Activated CD4-positive, alpha-beta T cell treated with anti-CD3 and anti-CD28 coated beads, Interleukin-2, amount 50 U/mL, for 48 hours (primary cell): Measurements from ENCODE around the gene PGF.
A peak's percentile ranks its signal among the peaks of the same experiment; 100 is the strongest.

Experiments used
- DNase-seq, 2 experiments: peaks; one replicate each; pipeline ENCODE4 v3.0.0-alpha.2; 2020

Gene PGF

GRCh38 chr14:74954947-74955228 lies 509 bp downstream of the PGF start:
- no peak for DNase-seq

DNA sequence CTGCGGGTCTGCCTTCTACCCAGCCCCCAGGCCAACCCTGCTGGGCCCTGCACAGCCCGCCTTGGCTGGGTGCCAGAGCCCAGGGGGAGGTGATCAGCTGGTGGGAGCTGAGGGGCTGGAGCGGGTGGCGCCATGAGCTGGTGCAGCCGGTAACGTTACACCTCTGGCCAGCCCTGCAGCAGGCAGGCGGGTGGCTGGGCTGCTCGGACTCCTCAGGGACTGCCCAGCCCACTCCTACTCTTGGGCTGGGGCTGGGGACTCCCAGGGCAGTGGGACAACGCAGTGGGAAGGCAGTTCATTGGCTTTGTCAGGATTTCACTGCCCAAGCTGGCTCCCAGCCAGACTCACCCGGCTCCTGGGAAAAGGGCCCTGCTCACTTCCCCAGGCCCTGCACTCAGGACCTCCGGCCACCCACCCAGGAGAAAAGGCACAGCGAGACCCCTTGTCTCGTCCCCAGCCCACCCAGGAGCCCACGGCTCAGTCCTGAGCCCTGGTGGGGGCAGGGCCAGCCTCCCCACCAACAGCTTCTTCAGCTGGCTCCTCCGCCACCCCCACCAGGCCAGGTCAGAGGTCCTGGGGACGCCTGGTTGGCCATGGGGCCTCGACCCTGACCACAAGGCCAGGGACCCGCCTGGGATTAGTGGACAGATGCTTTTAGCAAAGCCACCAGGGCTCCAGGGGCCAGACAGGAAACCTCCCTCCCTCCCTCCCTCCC lies 1.0 kb downstream of the PGF start:
- no peak for DNase-seq

- no peak for DNase-seq
Observed at GRCh38 chr14:74953686-74954085, 1.7 kb downstream of the PGF start.

GRCh38 chr14:74952697-74953484 lies 2.5 kb downstream of the PGF start:
- DNase-seq = no peak

DNA sequence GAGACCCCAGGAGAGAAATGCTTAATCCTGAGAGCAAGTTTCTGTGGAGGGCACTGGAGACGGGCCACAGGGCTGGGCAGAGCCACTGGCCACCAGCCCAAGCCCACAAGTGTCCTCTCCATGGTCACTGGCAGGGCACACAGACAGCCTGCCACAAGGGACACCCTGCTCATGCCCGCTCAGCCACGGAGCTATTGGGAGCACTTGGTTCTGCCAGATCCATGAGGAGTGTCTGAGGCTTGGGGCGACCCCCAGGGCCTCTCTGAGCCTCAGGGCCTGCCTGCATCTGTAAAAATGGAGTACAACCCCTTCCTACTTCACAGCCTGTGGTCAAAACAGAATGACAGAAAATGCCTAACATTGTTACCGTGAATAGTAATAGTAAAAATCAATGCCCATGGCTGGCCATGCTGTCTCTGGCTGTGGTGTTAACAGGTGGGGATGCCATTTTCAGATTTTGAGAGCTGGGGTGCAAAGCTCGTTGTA lies 3.2 kb downstream of the PGF start:
- DNase-seq = no peak

DNA sequence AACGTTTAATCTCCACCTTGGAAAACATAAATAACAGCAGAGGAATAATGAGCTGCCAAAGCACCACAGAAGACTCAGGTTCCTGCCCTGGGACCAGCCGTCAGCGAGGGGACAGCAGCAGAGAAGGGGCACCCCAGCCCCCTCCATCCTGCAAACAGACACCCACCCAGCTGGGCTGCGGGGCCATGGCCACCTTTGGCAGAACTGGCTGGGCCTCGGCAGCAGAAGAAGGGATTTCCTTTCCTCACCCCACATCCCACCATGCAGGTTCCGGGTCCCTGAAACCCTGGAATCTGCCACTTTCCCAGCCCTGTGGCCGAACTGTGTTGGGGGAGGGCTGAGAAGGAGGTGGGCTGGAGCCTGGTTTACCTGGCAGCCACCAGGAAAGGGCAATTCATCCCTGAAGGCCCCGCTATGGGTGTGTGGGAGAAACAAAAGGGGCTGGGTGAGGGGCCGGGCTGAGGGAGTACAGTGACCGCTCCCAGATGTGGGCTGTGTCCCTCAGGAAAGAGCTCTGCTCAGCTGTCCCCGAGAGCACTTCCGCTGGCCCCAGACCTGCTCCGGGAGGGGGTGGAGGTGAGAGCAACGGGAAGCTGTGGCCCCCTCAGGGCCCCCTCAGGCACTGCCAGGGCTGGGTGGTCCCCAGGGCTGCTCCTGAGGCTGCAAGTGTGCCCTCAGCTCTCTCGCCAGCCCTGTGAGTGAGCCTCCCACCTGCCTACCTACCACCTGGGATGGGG lies 3.8 kb downstream of the PGF start:
- DNase-seq = no peak

GRCh38 chr14:74950795-74951442 lies 4.5 kb downstream of the PGF start:
- DNase-seq = no peak

GRCh38 chr14:74949859-74950573 lies 5.4 kb downstream of the PGF start:
- DNase-seq = no peak

- DNase-seq = no peak
Observed at GRCh38 chr14:74949191-74949601, 6.2 kb downstream of the PGF start.

DNA sequence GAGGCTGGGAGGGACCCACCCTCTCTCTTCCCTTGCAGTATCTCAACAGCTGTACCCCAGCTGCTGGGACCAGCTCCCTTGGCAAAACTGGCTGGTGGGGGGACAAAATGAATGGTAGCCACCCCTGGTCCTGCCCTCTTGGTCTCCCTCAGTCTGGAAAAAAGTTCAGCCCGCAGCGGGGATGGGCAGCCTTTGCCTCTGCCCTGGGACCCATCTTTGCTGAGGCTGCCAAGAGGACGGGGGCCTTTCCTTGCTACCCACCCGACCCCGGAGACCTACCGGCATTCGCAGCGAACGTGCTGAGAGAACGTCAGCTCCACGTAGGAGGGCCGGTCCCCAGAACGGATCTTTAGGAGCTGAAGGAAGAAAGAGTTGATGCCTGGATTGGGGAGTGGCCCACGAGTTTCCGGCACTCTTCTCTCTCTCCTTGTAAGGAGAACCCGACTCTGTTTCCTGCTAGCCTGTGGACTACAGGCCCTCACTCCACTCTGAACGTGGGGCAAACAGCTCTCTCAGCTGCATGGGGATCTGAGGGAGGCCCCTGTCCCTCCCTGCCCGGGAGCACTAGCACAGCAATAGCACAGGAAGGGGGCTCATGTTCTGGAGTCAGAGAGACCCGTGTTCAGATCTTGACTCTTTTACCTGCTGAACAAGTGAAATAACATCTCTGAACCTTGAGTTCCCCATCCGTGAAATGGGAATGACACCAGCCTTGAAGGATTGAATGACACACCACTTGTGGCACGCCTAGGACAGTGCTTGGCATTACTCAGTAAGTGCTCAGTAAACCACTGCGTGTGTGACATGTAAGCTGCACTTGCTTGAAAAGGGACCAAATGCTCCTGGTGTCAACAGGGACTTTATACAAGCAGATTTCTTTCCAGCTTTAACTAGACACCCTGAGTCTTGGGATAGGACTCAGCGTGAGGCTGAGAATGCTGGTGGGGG lies 6.9 kb downstream of the PGF start:
- DNase-seq = no peak

- DNase-seq = no peak
Observed at GRCh38 chr14:74947353-74948227, 7.8 kb downstream of the PGF start.

DNA sequence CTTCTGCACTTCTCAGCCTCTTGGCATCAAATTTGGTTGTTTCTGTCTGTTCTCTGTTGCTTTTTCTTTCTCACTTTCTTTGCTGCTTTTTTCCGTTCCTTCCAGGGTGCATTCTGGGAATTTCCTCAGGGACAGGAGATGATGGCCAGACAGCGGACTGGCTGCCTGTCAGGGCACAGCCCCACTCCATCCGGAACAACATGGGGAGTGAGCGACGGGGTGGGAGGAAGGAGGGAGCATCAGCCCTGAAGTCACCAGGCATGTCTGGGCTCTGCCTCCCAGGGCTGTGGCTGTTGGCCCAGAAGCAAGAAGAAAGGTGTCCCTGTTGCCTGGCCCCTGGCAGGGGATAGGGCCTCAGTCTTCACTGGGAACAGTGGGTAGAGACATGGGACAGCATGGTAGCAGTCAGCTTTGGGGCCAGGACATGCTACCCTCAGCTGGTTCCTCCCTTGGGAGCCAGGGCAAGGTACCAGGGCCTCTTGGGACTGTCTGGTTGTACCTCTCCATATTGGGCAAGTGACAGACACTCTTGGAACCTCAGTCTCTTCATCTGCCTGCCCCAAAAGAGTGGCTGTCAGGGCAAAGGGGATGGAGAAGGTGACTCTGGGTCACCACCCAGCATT lies 8.6 kb downstream of the PGF start:
- no peak for DNase-seq

GRCh38 chr14:74945852-74946658 lies 9.3 kb downstream of the PGF start:
- peak; percentile 84 to 87 for DNase-seq

DNA sequence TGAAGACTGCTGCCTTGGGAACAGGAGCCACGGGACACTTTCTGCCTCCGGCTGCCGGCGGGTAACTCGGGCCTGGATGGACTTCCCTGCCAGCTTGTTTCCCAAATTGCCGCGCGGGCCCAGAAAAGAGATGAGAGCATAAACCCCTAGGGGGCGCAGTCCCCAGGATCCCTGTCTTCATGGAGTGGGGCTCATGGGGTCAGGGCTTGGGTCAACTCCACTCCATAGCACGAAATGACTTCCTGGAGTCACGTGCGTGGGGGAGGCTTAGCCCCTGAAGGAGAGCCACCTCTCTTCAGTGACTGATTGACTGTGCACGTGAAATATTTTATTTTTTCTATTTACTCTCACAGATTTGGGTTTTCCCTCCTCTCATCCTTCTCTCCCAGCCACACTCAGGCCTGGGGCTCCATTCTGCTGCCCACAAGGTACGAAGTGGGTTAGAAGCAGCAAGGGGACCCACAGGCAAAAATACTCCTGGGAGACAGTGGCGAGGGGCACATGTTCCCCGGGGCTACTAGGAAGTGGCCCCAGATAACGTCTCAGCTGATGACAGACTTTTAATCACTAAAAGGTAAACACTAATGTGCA lies 10.0 kb downstream of the PGF start:
- peak; percentile 41 to 55 for DNase-seq

GRCh38 chr14:74942608-74943007 lies 12.8 kb downstream of the PGF start:
- DNase-seq = no peak

- no peak for DNase-seq
Observed at GRCh38 chr14:74942181-74942580, 13.2 kb downstream of the PGF start.

DNA sequence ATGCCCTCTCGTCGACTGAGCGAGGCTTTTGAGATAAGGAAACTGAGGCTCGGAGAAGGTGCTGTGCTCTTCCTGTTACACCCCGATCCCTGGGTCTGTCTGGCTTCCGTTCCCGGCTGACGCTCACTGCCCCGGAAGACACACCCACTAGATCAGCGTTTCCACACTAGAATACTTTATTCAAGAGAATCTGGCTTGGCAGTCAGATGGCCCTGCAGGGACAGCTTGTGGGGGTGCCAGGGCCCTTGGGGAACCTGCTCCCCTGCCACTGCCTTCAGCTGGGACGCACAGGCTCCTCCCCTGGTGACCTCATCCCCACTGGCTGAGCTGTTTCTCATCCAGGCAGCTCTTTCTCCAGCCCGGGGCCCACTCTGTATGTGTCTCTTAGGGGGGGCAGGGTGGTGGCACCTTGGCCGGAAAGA lies 13.7 kb downstream of the PGF start:
- peak; percentile 66 to 73 for DNase-seq

DNA sequence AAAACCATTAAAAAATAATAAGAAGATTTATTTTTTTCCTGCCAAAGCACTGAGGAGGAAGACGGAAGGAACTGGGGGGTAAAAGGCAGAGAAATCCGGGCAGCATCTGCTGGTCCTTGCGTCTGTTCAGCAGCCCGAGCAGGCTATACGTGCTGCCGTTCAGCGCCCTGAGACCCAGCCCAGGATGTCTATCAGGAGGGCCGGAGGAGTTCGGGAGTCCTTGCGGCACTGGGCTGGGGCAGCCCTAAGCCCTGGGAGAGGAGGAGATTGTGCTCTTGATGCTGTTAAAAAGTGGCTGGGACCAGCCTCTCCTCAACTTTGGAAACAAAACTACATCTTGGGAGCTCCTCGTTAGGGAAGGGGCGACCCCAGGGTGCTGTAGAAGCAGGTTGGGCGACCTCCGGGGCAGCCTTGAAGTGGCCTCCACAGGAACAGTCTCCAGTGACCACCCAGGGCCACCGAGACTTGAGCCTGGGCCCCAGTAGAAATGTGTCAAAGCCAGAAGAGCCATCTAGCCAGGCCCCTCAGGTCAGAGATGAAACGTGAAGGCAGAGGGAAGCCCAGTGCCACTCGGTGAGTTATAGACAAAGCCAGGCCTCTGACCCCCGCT lies 14.3 kb downstream of the PGF start:
- DNase-seq = no peak
